Testis (tissue), 3 donors: ENCODE results near the gene IDUA. TPM values are rescaled to one million over a fixed set of nuclear protein-coding genes. Genes with fewer than 3 reads are reported as not detected.

Experiments used
- DNase-seq: peaks from one replicate; pipeline ENCODE4 v3.0.0-alpha.2; 2019
- H3K27ac ChIP-seq, 2 donors: fragments of 200-600 bp; sonication (generic); one replicate each; pipeline ENCODE4 v1.5.1; 2019
- H3K27me3 ChIP-seq: fragments of 200-600 bp; sonication (generic); one replicate; pipeline ENCODE4 v1.5.1; 2019
- H3K36me3 ChIP-seq: fragments of 200-600 bp; sonication (generic); one replicate; pipeline ENCODE4 v1.5.1; 2017; ENCODE audit warnings: low read depth; ENCODE audit errors: missing control alignments
- H3K4me1 ChIP-seq: fragments of 200-600 bp; sonication (generic); one replicate; pipeline ENCODE4 v1.5.1; 2019
- H3K4me3 ChIP-seq, 2 donors: fragments of 200-600 bp; sonication (generic); one replicate each; pipeline ENCODE4 v1.5.1; 2017 to 2019
- H3K9me3 ChIP-seq: fragments of 200-600 bp; sonication (generic); one replicate; pipeline ENCODE4 v1.5.1; 2017
- CTCF ChIP-seq, 3 experiments: fragments of 450-650 bp in 2 of 3; fragments of 200-600 bp in 1 of 3; sonication (generic) in 1 of 3; IDR thresholded peaks; one replicate each; pipeline ENCODE4 v1.5.1; 2016 to 2019; ENCODE audit warnings: antibody characterized with exemption in 3 of 3, mild to moderate bottlenecking in 2 of 3, moderate library complexity in 1 of 3
- POLR2A ChIP-seq: fragments of 450-650 bp; IDR thresholded peaks from one replicate; pipeline ENCODE4 v1.6.1; 2017; ENCODE audit warnings: antibody characterized with exemption, mild to moderate bottlenecking, moderate library complexity
- WGBS, 2 donors: methylation state at CpG; one replicate each; pipeline ENCODE4 v1.1.5; 2018; 5-methylcytosine and 5-hydroxymethylcytosine counted together
- intact Hi-C: fragments of 100-400 bp; cut with DNase I; formaldehyde crosslinking; loops from one replicate; pipeline ENCODE4 v1.15.1; 2023; ENCODE audit warnings: low total_unique reads
- polyA plus RNA-seq: library from polyadenylated mRNA; stranded (reverse); fragments of 350-450 nt; fragmentation: Illumina TruSeq; extraction: RNeasy Lipid Tissue Mini Kit (QIAGEN cat#74804); gene quantifications from one replicate; pipeline ENCODE4 v1.2.3, GENCODE V29; 2014; ENCODE audit warnings: low read depth, low replicate concordance; ENCODE audit not compliant: insufficient read depth
- total RNA-seq, 2 donors: library from RNA; depleted of rRNA; stranded (reverse); fragments of >200 nt; gene quantifications; one replicate each; pipeline ENCODE4 v1.2.3, GENCODE V29; 2016

Gene IDUA
- total and polyA plus RNA-seq, 3 donors from 2014 or later: 8.9 to 39.4 (median 35.7) TPM

GRCh38 chr4:1022739-1023066, 35.9 kb downstream of the IDUA start:
- intact Hi-C loops: no loop called here
- Histone ChIP-seq H3K9me3 (no peaks in the 10 kb centered on the region), H3K4me1 (no peaks in the 10 kb centered on the region), H3K4me3 (no peak overlapping the region), H3K27me3 (no peaks in the 10 kb centered on the region), H3K36me3 (no peaks in the 10 kb centered on the region), H3K27ac (no peak overlapping the region)
- 90 to 91% methylated on average over 18 to 19 of the region's 19 CpGs for WGBS, 2 donors
- no peak for DNase-seq
- no peak for TF ChIP-seq CTCF (IDR thresholded peaks at IDR 0.05)
- TF ChIP-seq POLR2A: no peak

GRCh38 chr4:1023075-1023640, 36.3 kb downstream of the IDUA start:
- intact Hi-C loops: no loop called here
- H3K9me3 ChIP-seq: no peaks in the 10 kb centered on the region
- TF ChIP-seq CTCF (IDR thresholded peaks at IDR 0.05): no peak
- TF ChIP-seq POLR2A: no peak

GRCh38 chr4:1023895-1024740, 37.3 kb downstream of the IDUA start:
- H3K36me3 ChIP-seq: no peaks in the 10 kb centered on the region
- H3K27ac ChIP-seq: no peak overlapping the region
- intact Hi-C loops: no loop called here
- no peak overlapping the region for H3K4me3 ChIP-seq
- no peak for DNase-seq
- no peaks in the 10 kb centered on the region for H3K9me3 ChIP-seq
- no peaks in the 10 kb centered on the region for H3K27me3 ChIP-seq
- TF ChIP-seq CTCF (IDR thresholded peaks at IDR 0.05) (no peak), POLR2A (no peak)
- WGBS, 2 donors: 97% methylated on average over 40 to 75 of the region's 83 CpGs
- no peaks in the 10 kb centered on the region for H3K4me1 ChIP-seq

More at GRCh38 chr4:1023075-1023640, 36.3 kb downstream of the IDUA start:
- WGBS, 2 donors: 95 to 100% methylated on average over 1 to 19 of the region's 20 CpGs
- Histone ChIP-seq H3K27ac (no peak overlapping the region), H3K27me3 (no peaks in the 10 kb centered on the region), H3K4me3 (no peak overlapping the region), H3K36me3 (no peaks in the 10 kb centered on the region), H3K4me1 (no peaks in the 10 kb centered on the region)
- no peak for DNase-seq

GRCh38 chr4:1024882-1025545, 38.2 kb downstream of the IDUA start:
- intact Hi-C loops: no loop called here
- Histone ChIP-seq H3K9me3 (no peaks in the 10 kb centered on the region), H3K4me1 (no peaks in the 10 kb centered on the region), H3K27ac (no peak overlapping the region), H3K4me3 (no peak overlapping the region), H3K27me3 (no peaks in the 10 kb centered on the region), H3K36me3 (no peaks in the 10 kb centered on the region)
- WGBS, 2 donors: 88 to 96% methylated on average over 15 to 30 of the region's 32 CpGs
- no peak for DNase-seq
- TF ChIP-seq CTCF (IDR thresholded peaks at IDR 0.05): no peak
- TF ChIP-seq POLR2A: no peak
